Coronary artery (tissue), 2 donors: ENCODE data around the gene HES1.
"Not testable (repeated sequence)": the region's sequence is repeated elsewhere in the genome, so short reads cannot be mapped to it uniquely, and the experiment has no call there.

Source experiments
- DNase-seq: peaks from one replicate; pipeline ENCODE4 v3.0.0-alpha.2; 2017; ENCODE audit warnings: low spot score
- H3K27ac ChIP-seq, 2 donors: fragments of 200-600 bp; sonication (generic); one replicate each; pipeline ENCODE4 v1.5.1; 2016 to 2019
- H3K4me3 ChIP-seq: fragments of 200-600 bp; sonication (generic); 2 replicates; pipeline ENCODE4 v1.5.1; 2016; ENCODE audit warnings: mild to moderate bottlenecking, moderate library complexity
- TF ChIP-seq, protein P1 (sequence below): fragments of 200-600 bp; sonication (generic); IDR thresholded peaks from one replicate; pipeline ENCODE4 v1.5.1; 2019; ENCODE audit warnings: antibody characterized with exemption

Gene HES1, protein sequence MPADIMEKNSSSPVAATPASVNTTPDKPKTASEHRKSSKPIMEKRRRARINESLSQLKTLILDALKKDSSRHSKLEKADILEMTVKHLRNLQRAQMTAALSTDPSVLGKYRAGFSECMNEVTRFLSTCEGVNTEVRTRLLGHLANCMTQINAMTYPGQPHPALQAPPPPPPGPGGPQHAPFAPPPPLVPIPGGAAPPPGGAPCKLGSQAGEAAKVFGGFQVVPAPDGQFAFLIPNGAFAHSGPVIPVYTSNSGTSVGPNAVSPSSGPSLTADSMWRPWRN

DNA sequence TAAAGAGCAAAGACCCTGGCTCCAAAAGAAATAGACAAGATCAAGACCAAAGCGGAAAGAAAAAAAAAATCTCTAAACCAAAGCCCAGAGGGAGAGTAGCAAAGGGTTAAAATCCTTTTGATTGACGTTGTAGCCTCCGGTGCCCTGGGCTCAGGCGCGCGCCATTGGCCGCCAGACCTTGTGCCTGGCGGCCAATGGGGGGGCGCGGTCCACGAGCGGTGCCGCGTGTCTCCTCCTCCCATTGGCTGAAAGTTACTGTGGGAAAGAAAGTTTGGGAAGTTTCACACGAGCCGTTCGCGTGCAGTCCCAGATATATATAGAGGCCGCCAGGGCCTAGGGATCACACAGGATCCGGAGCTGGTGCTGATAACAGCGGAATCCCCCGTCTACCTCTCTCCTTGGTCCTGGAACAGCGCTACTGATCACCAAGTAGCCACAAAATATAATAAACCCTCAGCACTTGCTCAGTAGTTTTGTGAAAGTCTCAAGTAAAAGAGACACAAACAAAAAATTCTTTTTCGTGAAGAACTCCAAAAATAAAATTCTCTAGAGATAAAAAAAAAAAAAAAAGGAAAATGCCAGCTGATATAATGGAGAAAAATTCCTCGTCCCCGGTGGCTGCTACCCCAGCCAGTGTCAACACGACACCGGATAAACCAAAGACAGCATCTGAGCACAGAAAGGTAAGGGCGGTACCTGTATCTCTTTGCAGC is at the start of gene HES1:
Gene HES1 (plus strand): TSS at position 343 of the 713 bp plus-strand sequence. CDS start 233 bp downstream, at position 576.
- DNase-seq = peak; percentile 96
- Histone ChIP-seq H3K27ac (peak within 1 kb of the TSS; percentile 99), H3K4me3 (peak within 1 kb of the TSS; percentile 91)
- TF ChIP-seq, protein P1, sequence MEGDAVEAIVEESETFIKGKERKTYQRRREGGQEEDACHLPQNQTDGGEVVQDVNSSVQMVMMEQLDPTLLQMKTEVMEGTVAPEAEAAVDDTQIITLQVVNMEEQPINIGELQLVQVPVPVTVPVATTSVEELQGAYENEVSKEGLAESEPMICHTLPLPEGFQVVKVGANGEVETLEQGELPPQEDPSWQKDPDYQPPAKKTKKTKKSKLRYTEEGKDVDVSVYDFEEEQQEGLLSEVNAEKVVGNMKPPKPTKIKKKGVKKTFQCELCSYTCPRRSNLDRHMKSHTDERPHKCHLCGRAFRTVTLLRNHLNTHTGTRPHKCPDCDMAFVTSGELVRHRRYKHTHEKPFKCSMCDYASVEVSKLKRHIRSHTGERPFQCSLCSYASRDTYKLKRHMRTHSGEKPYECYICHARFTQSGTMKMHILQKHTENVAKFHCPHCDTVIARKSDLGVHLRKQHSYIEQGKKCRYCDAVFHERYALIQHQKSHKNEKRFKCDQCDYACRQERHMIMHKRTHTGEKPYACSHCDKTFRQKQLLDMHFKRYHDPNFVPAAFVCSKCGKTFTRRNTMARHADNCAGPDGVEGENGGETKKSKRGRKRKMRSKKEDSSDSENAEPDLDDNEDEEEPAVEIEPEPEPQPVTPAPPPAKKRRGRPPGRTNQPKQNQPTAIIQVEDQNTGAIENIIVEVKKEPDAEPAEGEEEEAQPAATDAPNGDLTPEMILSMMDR = no peak

DNA sequence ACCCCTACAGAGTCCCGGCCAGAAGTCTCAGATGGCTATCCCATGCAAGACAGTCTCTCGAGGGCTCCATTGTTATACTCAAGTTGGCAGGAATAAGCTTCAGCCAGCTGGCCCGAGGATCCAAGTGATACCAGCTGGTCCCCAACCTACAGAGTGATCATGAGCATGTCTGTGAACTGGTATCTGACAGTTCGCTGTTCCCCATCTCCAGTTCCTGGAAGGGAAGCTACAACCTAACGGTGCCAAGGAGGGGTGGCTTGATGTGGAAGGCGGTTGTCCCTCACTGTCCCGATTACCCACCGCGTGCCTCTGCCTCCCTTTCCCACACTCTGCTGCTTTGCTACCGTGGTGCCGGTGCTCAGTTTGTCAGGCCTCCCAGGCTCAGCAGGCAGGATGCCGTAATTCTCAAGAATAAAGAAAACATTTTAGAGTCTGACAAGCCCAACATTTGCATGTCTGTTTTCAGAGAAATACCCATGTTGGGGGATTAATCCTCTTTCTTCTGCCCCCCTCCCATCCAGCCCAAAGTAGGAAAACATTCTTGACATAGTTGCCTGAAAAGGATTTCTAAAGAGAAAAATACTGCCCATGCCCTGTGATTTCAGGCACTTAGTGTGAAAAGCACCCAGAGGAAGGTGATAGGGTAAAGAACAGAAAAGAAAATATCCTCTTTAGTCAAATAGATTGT is 49.4 kb upstream of the HES1 start:
- H3K4me3 ChIP-seq = no peak overlapping the region
- DNase-seq = no peak
- TF ChIP-seq, protein P1 = no peak
- H3K27ac ChIP-seq = peak overlapping the region in 1 of 2 donors; percentile 14

DNA sequence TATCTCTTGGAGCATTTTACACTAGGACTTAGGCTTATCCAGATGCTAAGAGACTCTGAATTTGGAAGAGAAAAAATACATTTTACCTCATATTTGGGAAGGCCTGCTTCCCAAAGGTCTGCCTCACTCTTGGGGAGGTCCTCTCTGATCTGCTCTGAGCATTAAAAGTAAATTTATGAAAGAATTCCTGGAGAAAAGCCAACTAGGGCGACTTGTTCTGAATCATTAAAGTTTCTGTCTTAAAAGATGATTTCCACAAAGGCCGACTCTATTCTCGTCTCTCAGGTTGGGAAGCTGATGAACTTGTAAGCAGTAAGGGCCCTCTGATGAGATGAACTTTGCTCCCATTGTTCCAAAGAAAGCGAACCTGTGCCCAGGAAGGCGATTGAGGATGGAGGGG is 48.7 kb upstream of the HES1 start:
- Histone ChIP-seq H3K27ac (peak overlapping the region in 1 of 2 donors; percentile 14), H3K4me3 (no peak overlapping the region)
- DNase-seq = no peak
- TF ChIP-seq, protein P1 = no peak

DNA sequence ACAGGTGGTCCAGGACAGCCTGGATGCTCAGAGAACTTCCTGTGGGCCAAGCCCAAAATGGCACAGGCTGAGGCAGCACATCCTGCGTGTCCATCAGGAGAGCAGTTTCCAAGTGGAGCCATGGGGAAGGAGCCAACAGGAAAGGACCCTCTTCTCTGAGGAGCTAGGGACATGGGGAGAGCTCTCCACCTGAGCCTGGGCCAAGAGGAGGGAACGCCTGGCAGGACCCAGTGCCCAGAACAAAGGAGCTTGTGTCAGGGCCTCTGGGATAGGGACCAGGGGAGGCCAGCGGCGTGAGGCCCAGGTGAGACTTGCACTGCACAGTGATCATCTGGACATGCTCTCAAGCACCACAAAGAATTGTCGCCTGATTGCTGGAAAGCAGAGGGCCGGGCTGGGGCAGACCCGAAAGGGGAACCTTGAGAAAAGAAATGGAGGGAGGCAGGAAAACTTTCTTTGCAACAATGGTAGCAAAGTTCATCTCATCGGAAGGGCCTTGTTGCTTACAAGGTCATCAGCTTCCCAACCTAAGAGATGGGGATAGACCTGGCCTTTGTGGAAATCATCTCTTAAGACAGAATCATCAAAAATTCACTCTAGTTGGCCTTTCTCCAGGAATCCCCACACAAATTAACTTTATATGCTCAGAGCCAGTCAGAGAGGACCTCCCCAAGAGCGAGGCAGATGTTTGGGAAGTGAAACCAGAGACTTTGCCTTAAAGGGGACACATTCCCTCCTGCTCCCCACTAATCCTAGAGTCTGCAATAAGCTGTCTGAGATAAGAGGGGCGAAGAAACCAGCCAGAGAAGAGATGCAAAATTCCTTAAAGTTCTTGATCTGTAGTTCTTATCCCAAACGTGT is 47.7 kb upstream of the HES1 start:
- no peak for DNase-seq
- TF ChIP-seq, protein P1 = no peak
- Histone ChIP-seq H3K27ac (no peak overlapping the region), H3K4me3 (no peak overlapping the region)

DNA sequence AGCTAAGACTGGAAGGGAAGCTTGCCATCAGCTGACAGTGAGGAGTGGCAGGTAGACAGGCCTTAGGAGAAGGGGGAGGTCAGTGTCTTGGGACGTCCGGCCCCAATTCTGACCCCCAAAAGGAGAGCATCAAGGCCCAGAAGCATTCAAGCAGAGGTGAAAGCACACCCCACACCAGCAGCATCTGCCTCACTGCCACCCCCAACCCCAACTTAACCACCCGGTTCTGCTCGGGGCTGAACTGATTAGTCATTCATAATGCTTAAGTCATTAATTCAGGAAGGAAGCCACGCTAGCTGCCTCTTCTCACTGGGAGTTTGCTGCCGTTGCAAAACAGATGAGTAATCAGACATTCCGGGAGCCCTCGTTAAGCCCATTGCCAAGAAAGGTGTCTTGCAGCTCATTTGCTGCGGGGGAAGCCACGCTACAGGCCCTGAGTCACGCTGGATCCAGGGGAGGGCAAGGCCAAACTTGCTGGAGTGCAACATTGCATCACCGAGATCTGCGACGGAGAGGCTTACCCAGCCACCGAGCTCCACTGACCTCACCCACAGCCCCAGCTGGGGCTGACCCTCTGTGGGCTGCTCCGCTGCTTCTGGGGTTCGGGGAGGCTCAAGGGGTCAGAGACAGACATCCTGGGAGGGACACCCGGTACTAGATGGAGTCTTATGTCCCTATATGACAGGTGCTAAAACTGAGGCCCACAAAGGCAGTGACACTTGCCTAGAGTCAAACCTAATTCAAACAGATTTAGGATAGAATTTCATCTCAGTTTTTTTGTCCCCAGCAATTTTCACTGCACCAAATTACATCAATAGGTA is 46.4 kb upstream of the HES1 start:
- TF ChIP-seq, protein P1 = no peak
- peak overlapping the region in 1 of 2 donors; percentile 60 for H3K27ac ChIP-seq
- H3K4me3 ChIP-seq = no peak overlapping the region
- DNase-seq = peak; percentile 79

- not testable (repeated sequence) for H3K27ac ChIP-seq, H3K4me3 ChIP-seq, DNase-seq
Observed at GRCh38 chr3:194090178-194090555, 45.8 kb upstream of the HES1 start.
